Activated naive CD8-positive, alpha-beta T cell treated with anti-CD3 and anti-CD28 coated beads, Interleukin-2, amount 50 U/mL, for 24 hours (primary cell): Measurements from ENCODE around the gene TAF3.

ENCODE experiments used
- ATAC-seq: fragments of 150-1000 bp; cut with Tn5 transposase; one replicate; pipeline ENCODE4 v1.10.0; 2021
- DNase-seq: peaks from one replicate; pipeline ENCODE4 v3.0.0; 2021
- H3K27ac Mint-ChIP-seq: one replicate; pipeline ENCODE4 v1.8.0; 2021; ENCODE audit warnings: mild to moderate bottlenecking, mixed read lengths
- H3K27me3 Mint-ChIP-seq: one replicate; pipeline ENCODE4 v1.8.0; 2021; ENCODE audit warnings: mixed read lengths
- H3K36me3 Mint-ChIP-seq: one replicate; pipeline ENCODE4 v1.8.0; 2021; ENCODE audit warnings: low read depth, mixed read lengths
- H3K4me1 Mint-ChIP-seq: one replicate; pipeline ENCODE4 v1.8.0; 2021; ENCODE audit warnings: mixed read lengths
- H3K4me3 Mint-ChIP-seq: one replicate; pipeline ENCODE4 v1.8.0; 2021; ENCODE audit warnings: mild to moderate bottlenecking, moderate library complexity, mixed read lengths
- H3K9me3 Mint-ChIP-seq: one replicate; pipeline ENCODE4 v1.8.0; 2021; ENCODE audit warnings: mixed read lengths

TAF3 gene

GRCh38 chr10:8048281-8049008 is 230.1 kb downstream of the TAF3 start:
- Mint-ChIP-seq H3K4me3 (peak overlapping the region; percentile 69), H3K4me1 (peaks cover 71% of the 10 kb centered on the region), H3K27ac (peak overlapping the region; percentile 65), H3K36me3 (peaks cover 9% of the 10 kb centered on the region), H3K27me3 (peaks cover 72% of the 10 kb centered on the region), H3K9me3 (no peaks in the 10 kb centered on the region)
- ATAC-seq = peak; percentile 6
- DNase-seq = peak; percentile 52

- Mint-ChIP-seq H3K27me3 (peaks cover 64% of the 10 kb centered on the region), H3K27ac (peak overlapping the region; percentile 65), H3K4me1 (peaks cover 65% of the 10 kb centered on the region)
These were observed 230.9 kb downstream of the TAF3 start for GRCh38 chr10:8049045-8049864.

GRCh38 chr10:8049865-8050555 is 231.7 kb downstream of the TAF3 start:
- no peak for ATAC-seq
- H3K27me3 Mint-ChIP-seq = peaks cover 56% of the 10 kb centered on the region
- H3K9me3 Mint-ChIP-seq = no peaks in the 10 kb centered on the region
- H3K4me1 Mint-ChIP-seq = peaks cover 60% of the 10 kb centered on the region
- peaks cover 6% of the 10 kb centered on the region for H3K36me3 Mint-ChIP-seq
- peak overlapping the region; percentile 69 for H3K4me3 Mint-ChIP-seq
- DNase-seq = no peak
- H3K27ac Mint-ChIP-seq = no peak overlapping the region

More at GRCh38 chr10:8049045-8049864, 230.9 kb downstream of the TAF3 start:
- H3K9me3 Mint-ChIP-seq = no peaks in the 10 kb centered on the region
- peak overlapping the region; percentile 69 for H3K4me3 Mint-ChIP-seq
- DNase-seq (peak; percentile 40), ATAC-seq (no peak)
- peaks cover 5% of the 10 kb centered on the region for H3K36me3 Mint-ChIP-seq

GRCh38 chr10:8050556-8051108 is 232.3 kb downstream of the TAF3 start:
- Mint-ChIP-seq H3K9me3 (no peaks in the 10 kb centered on the region), H3K27me3 (peaks cover 50% of the 10 kb centered on the region), H3K27ac (no peak overlapping the region), H3K36me3 (peaks cover 8% of the 10 kb centered on the region), H3K4me3 (peak overlapping the region; percentile 69), H3K4me1 (peaks cover 54% of the 10 kb centered on the region)
- ATAC-seq (no peak), DNase-seq (peak; percentile 41)

GRCh38 chr10:8051109-8051821 is 233.0 kb downstream of the TAF3 start:
- Mint-ChIP-seq H3K27ac (no peak overlapping the region), H3K9me3 (no peaks in the 10 kb centered on the region), H3K36me3 (peaks cover 8% of the 10 kb centered on the region), H3K4me3 (no peak overlapping the region), H3K4me1 (peaks cover 48% of the 10 kb centered on the region), H3K27me3 (peaks cover 44% of the 10 kb centered on the region)
- DNase-seq (no peak), ATAC-seq (no peak)

- peak; percentile 36 for DNase-seq
- Mint-ChIP-seq H3K4me1 (peaks cover 48% of the 10 kb centered on the region), H3K27me3 (peaks cover 38% of the 10 kb centered on the region), H3K36me3 (peaks cover 14% of the 10 kb centered on the region), H3K4me3 (peak overlapping the region; percentile 88), H3K9me3 (no peaks in the 10 kb centered on the region), H3K27ac (peak overlapping the region; percentile 78)
- ATAC-seq = no peak
These were observed 233.5 kb downstream of the TAF3 start for GRCh38 chr10:8051851-8052257.

GRCh38 chr10:8052341-8052955 is 234.1 kb downstream of the TAF3 start:
- H3K4me1 Mint-ChIP-seq = peaks cover 47% of the 10 kb centered on the region
- H3K36me3 Mint-ChIP-seq = peaks cover 19% of the 10 kb centered on the region
- ATAC-seq (no peak), DNase-seq (peak; percentile 34)
- peak overlapping the region; percentile 78 for H3K27ac Mint-ChIP-seq
- H3K4me3 Mint-ChIP-seq = peak overlapping the region; percentile 88
- H3K9me3 Mint-ChIP-seq = no peaks in the 10 kb centered on the region
- peaks cover 32% of the 10 kb centered on the region for H3K27me3 Mint-ChIP-seq

GRCh38 chr10:8052956-8053445 is 234.7 kb downstream of the TAF3 start:
- Mint-ChIP-seq H3K27ac (peak overlapping the region; percentile 54), H3K4me3 (peak overlapping the region; percentile 88), H3K9me3 (no peaks in the 10 kb centered on the region), H3K36me3 (peaks cover 19% of the 10 kb centered on the region), H3K4me1 (peaks cover 47% of the 10 kb centered on the region), H3K27me3 (peaks cover 26% of the 10 kb centered on the region)
- no peak for ATAC-seq
- no peak for DNase-seq

GRCh38 chr10:8053446-8054243 is 235.3 kb downstream of the TAF3 start:
- H3K4me3 Mint-ChIP-seq = peak overlapping the region; percentile 88
- peaks cover 22% of the 10 kb centered on the region for H3K27me3 Mint-ChIP-seq
- no peaks in the 10 kb centered on the region for H3K9me3 Mint-ChIP-seq
- peak overlapping the region; percentile 89 for H3K27ac Mint-ChIP-seq
- DNase-seq = peak; percentile 97
- peaks cover 47% of the 10 kb centered on the region for H3K4me1 Mint-ChIP-seq
- ATAC-seq = peak; percentile 48
- peaks cover 21% of the 10 kb centered on the region for H3K36me3 Mint-ChIP-seq

- Mint-ChIP-seq H3K36me3 (peaks cover 25% of the 10 kb centered on the region), H3K27ac (peak overlapping the region; percentile 89), H3K9me3 (no peaks in the 10 kb centered on the region), H3K27me3 (peaks cover 18% of the 10 kb centered on the region), H3K4me1 (peaks cover 49% of the 10 kb centered on the region), H3K4me3 (peak overlapping the region; percentile 88)
- ATAC-seq (no peak), DNase-seq (no peak)
These were observed 235.9 kb downstream of the TAF3 start for GRCh38 chr10:8054244-8054493.

GRCh38 chr10:8054494-8055407 is 236.4 kb downstream of the TAF3 start, which contains the start of gene GATA3:
GATA3 (plus strand) TSS chr10:8054688; CDS start chr10:8055656, 968 bp downstream.
- peak within 1 kb of the TSS; percentile 97 for H3K27ac Mint-ChIP-seq
- peaks cover 55% of the 10 kb centered on the region for H3K4me1 Mint-ChIP-seq
- DNase-seq (peak; percentile 83), ATAC-seq (peak; percentile 51)
- H3K36me3 Mint-ChIP-seq = peaks cover 30% of the 10 kb centered on the region
- H3K4me3 Mint-ChIP-seq = peak within 1 kb of the TSS; percentile 88
- peaks cover 16% of the 10 kb centered on the region for H3K27me3 Mint-ChIP-seq
- H3K9me3 Mint-ChIP-seq = no peaks in the 10 kb centered on the region
